SK-N-SH (cell line): ENCODE results near the gene TWF2. TPM values are rescaled to one million over a fixed set of nuclear protein-coding genes. Genes with fewer than 3 reads are reported as not detected.

Experiments
- CTCF ChIA-PET: fragments of 300-600, 350-600 bp; formaldehyde crosslinking; extraction: SDS; loops from one replicate; lab custom pipeline; 2021; lab: Yijun Ruan, JAX
- POLR2A ChIA-PET: fragments of 350-600 bp; sonication (Branson Sonifier 250); formaldehyde crosslinking; extraction: SDS; loops from one replicate; lab custom pipeline; 2020; ENCODE audit warnings: antibody characterized with exemption, inconsistent platforms; lab: Yijun Ruan, JAX
- DNase-seq: peaks from one replicate; pipeline ENCODE4 v3.0.0; 2012
- H2AFZ ChIP-seq: fragments of 200-600 bp; sonication (generic); 2 replicates; pipeline ENCODE4 v1.8.1; 2016; ENCODE audit warnings: antibody characterized with exemption, mild to moderate bottlenecking, low read depth
- H3F3A ChIP-seq: fragments of 200-600 bp; sonication (generic); replicated peaks from 2 replicates; pipeline ENCODE3; 2016; ENCODE audit warnings: antibody characterized with exemption, mild to moderate bottlenecking; ENCODE audit not compliant: insufficient read depth
- H3K27ac ChIP-seq, 2 experiments: fragments of 200-500 bp in 1 of 2; fragments of 200-600 bp in 1 of 2; sonication (Bioruptor generic) in 1 of 2; sonication (generic), shearing (Covaris generic) in 1 of 2; 2 replicates each; pipeline versions ENCODE4 v1.5.1 to v1.6.1; 2014 to 2016; ENCODE audit warnings: low read depth in 2 of 2, inconsistent platforms in 1 of 2, low read length in 1 of 2, mild to moderate bottlenecking in 1 of 2, mixed read lengths in 1 of 2
- H3K27me3 ChIP-seq: fragments of 200-600 bp; sonication (generic), shearing (Covaris generic); 2 replicates; pipeline ENCODE4 v1.6.1; 2016; ENCODE audit warnings: mixed run types; ENCODE audit not compliant: insufficient read depth
- H3K36me3 ChIP-seq, 2 experiments: fragments of 200-500 bp in 1 of 2; fragments of 200-600 bp in 1 of 2; sonication (Bioruptor generic) in 1 of 2; sonication (generic) in 1 of 2; replicated peaks in 1 of 2; 2 replicates each; pipeline versions ENCODE3 to v1.5.1; 2014 to 2016; ENCODE audit warnings: low read length in 1 of 2, mild to moderate bottlenecking in 1 of 2; ENCODE audit not compliant: insufficient read depth in 2 of 2, control insufficient read depth in 1 of 2
- H3K4me1 ChIP-seq, 2 experiments: fragments of 200-500 bp in 1 of 2; fragments of 200-600 bp in 1 of 2; sonication (Bioruptor generic) in 1 of 2; sonication (generic), shearing (Covaris generic) in 1 of 2; 2 replicates each; pipeline versions ENCODE4 v1.5.1 to v1.6.1; 2014 to 2016; ENCODE audit warnings: low read depth in 1 of 2, low read length in 1 of 2, mixed run types in 1 of 2; ENCODE audit not compliant: insufficient read depth in 2 of 2, control insufficient read depth in 1 of 2
- H3K4me2 ChIP-seq: fragments of 200-600 bp; sonication (generic), shearing (Covaris generic); 2 replicates; pipeline ENCODE4 v1.6.1; 2017; ENCODE audit warnings: mixed run types
- H3K4me3 ChIP-seq, 2 experiments: fragments of 200-500 bp in 1 of 2; fragments of 200-600 bp in 1 of 2; sonication (Bioruptor generic) in 1 of 2; sonication (generic), shearing (Covaris generic) in 1 of 2; 2 replicates each; pipeline versions ENCODE4 v1.5.1 to v1.8.1; 2014 to 2016; ENCODE audit warnings: low read depth in 2 of 2, inconsistent platforms in 1 of 2, low read length in 1 of 2, mild to moderate bottlenecking in 1 of 2, mixed read lengths in 1 of 2, moderate library complexity in 1 of 2
- H3K79me2 ChIP-seq: fragments of 200-600 bp; sonication (generic); 2 replicates; pipeline ENCODE4 v1.8.1; 2017; ENCODE audit warnings: mild to moderate bottlenecking; ENCODE audit not compliant: insufficient read depth
- H3K9ac ChIP-seq: fragments of 200-600 bp; sonication (generic); 2 replicates; pipeline ENCODE4 v1.6.1; 2017; ENCODE audit warnings: mixed run types
- H3K9me2 ChIP-seq: fragments of 200-600 bp; sonication (generic); 2 replicates; pipeline ENCODE4 v1.6.1; 2017; ENCODE audit warnings: mixed run types
- H3K9me3 ChIP-seq: fragments of 200-600 bp; sonication (generic); 2 replicates; pipeline ENCODE4 v1.6.1; 2017; ENCODE audit warnings: mixed run types, mild to moderate bottlenecking, moderate library complexity
- H4K20me1 ChIP-seq: fragments of 200-600 bp; sonication (generic); 2 replicates; pipeline ENCODE4 v1.6.1; 2017; ENCODE audit warnings: mild to moderate bottlenecking, mixed run types; ENCODE audit not compliant: insufficient read depth
- ELF1 ChIP-seq: IDR thresholded peaks from 2 replicates; pipeline ENCODE4 v1.4.0; 2012
- EP300 ChIP-seq, 2 experiments: IDR thresholded peaks; 2 replicates each; pipeline versions ENCODE4 v1.4.0 to v1.6.1; 2012; ENCODE audit warnings: borderline replicate concordance in 1 of 2, low read depth in 1 of 2, low read length in 1 of 2
- EZH2phosphoT487 ChIP-seq: fragments of 200-600 bp; sonication (generic); IDR thresholded peaks from 2 replicates; pipeline ENCODE4 v1.6.1; 2017; ENCODE audit warnings: low read depth, mixed run types, mild to moderate bottlenecking, antibody characterized with exemption, moderate library complexity, borderline replicate concordance
- FOSL2 ChIP-seq: IDR thresholded peaks from 2 replicates; pipeline ENCODE4 v1.4.0; 2012; ENCODE audit warnings: low read depth, mild to moderate bottlenecking, moderate library complexity, borderline replicate concordance
- FOXJ3 ChIP-seq: sonication (generic); formaldehyde crosslinking; IDR thresholded peaks from 2 replicates; pipeline ENCODE4 v1.5.1; 2020; ENCODE audit warnings: mild to moderate bottlenecking, missing genetic modification reagents
- GATA2 ChIP-seq: sonication (generic); formaldehyde crosslinking; IDR thresholded peaks from 2 replicates; pipeline ENCODE4 v1.5.0; 2020; ENCODE audit warnings: mild to moderate bottlenecking, missing genetic modification reagents
- JUND ChIP-seq: IDR thresholded peaks from 2 replicates; pipeline ENCODE4 v1.4.0; 2012
- MXI1 ChIP-seq: IDR thresholded peaks from 2 replicates; pipeline ENCODE4 v1.6.1; 2012; ENCODE audit warnings: mild to moderate bottlenecking, low read depth, low read length, improper control_type of control experiment
- RAD21 ChIP-seq: IDR thresholded peaks from 2 replicates; pipeline ENCODE4 v1.6.1; 2012; ENCODE audit warnings: mild to moderate bottlenecking, low read length
- RCOR1 ChIP-seq: fragments of 150-350 bp; IDR thresholded peaks from 2 replicates; pipeline ENCODE4 v1.6.1; 2017; ENCODE audit warnings: antibody characterized with exemption, low read length
- RXRA ChIP-seq: IDR thresholded peaks from 2 replicates; pipeline ENCODE4 v1.4.0; 2012; ENCODE audit warnings: low read depth, mild to moderate bottlenecking, borderline replicate concordance
- SIN3A ChIP-seq: IDR thresholded peaks from 2 replicates; pipeline ENCODE4 v1.6.1; 2012; ENCODE audit warnings: low read depth, mild to moderate bottlenecking, low read length, moderate library complexity, borderline replicate concordance
- TEAD4 ChIP-seq: IDR thresholded peaks from 2 replicates; pipeline ENCODE4 v1.4.0; 2012; ENCODE audit warnings: mild to moderate bottlenecking, borderline replicate concordance; ENCODE audit not compliant: insufficient read depth
- YY1 ChIP-seq: IDR thresholded peaks from 2 replicates; pipeline ENCODE4 v1.4.0; 2012; ENCODE audit warnings: low read depth, mild to moderate bottlenecking
- WGBS: methylation state at CpG from one replicate; pipeline ENCODE4 v1.1.6; 2017; ENCODE audit warnings: low lambda C conversion rate; 5-methylcytosine and 5-hydroxymethylcytosine counted together
- polyA plus RNA-seq, 3 experiments: library from polyadenylated mRNA; depleted of rRNA; stranded (reverse); fragments of >200 nt; gene quantifications; 2 replicates each; pipeline ENCODE4 v1.2.3, GENCODE V29; 2012
- TF ChIP-seq, protein P1 (sequence below): fragments of 200-600 bp; sonication (generic); IDR thresholded peaks from 2 replicates; pipeline ENCODE4 v1.6.1; 2017; ENCODE audit warnings: antibody characterized with exemption, mild to moderate bottlenecking, moderate library complexity

The TWF2 gene
- polyA plus RNA-seq, 1 of the 3 experiments (the other 2 are of a cell fraction) = 188 TPM

DNA sequence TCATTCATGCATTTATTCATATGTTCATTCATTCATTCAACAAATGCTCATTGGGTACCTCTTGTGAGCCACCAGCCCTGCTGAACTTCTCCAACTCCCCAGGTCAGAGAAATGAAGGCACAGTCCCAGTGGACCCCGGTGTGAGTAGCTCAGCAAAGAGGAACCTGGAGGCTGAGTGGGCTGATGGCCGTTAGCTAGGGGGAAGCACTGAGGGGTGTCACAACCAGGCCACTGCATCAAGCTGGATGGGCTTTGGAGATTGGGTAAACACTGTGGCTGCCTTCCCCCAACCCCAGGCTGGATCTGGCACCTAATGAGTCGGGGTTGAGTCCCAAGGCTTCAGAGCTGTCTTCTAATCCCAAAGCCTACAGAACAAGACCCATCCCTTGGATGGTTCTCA lies 53.1 kb downstream of the TWF2 start:
- peaks cover 4% of the 10 kb centered on the region for H3F3A ChIP-seq
- no peak overlapping the region for H2AFZ ChIP-seq
- H3K4me2 ChIP-seq = no peak overlapping the region
- no peak overlapping the region for H3K4me3 ChIP-seq
- TF ChIP-seq RAD21 (no peak), SIN3A (no peak), RCOR1 (no peak), GATA2 (CRISPR knock-in tag) (no peak), MXI1 (no peak), TEAD4 (no peak), FOXJ3 (CRISPR knock-in tag) (no peak)
- no peaks in the 10 kb centered on the region for H3K36me3 ChIP-seq
- no peaks in the 10 kb centered on the region for H3K9me2 ChIP-seq
- POLR2A ChIA-PET = no interaction called here
- WGBS = 66% methylated on average over 2 of the region's 3 CpGs
- H3K27ac ChIP-seq = no peak overlapping the region
- no peaks in the 10 kb centered on the region for H3K27me3 ChIP-seq
- H3K9me3 ChIP-seq = no peaks in the 10 kb centered on the region
- no peaks in the 10 kb centered on the region for H4K20me1 ChIP-seq
- no peak overlapping the region for H3K9ac ChIP-seq
- CTCF ChIA-PET = interaction anchor here (1.0 to 1.6 kb wide), 4 partner anchors 11 to 185 kb away, joined by 3 to 6 read pairs (median 4); partner anchors contain the start of gene DUSP7
- no peak for DNase-seq
- no peaks in the 10 kb centered on the region for H3K79me2 ChIP-seq
- H3K4me1 ChIP-seq = peaks cover 10 to 13% of the 10 kb centered on the region in 2 experiments; a peak in 3 of 4 replicates

DNA sequence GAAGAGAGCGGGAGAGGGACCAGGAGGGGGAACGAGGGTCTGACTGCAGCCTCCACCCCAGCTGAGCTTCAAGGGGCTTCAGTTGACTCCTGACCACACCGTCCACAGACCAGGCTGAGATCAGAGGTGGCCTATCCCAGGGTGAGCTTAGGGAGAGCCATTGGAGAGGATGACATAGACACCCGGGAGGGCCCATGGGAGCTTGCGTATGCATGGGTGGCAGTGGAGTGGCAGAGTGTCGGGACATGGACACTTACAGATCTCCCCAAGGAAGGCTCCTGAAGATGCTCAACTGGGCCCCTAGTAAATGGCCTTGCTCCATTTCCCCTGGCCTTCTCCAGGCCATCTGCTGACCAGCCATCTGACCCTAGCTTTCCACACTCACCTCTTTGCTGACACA lies 53.6 kb downstream of the TWF2 start:
- CTCF ChIA-PET = interaction anchor here (0.6 to 1.6 kb wide), 4 partner anchors 11 to 184 kb away, joined by 3 to 6 read pairs (median 4); partner anchors contain the start of gene DUSP7
- H3K4me3 ChIP-seq = no peak overlapping the region
- no peak overlapping the region for H3K9ac ChIP-seq
- 89% methylated on average over 6 of the region's 6 CpGs for WGBS
- H3F3A ChIP-seq = peaks cover under 1% of the 10 kb centered on the region
- H3K27me3 ChIP-seq = no peaks in the 10 kb centered on the region
- H2AFZ ChIP-seq = no peak overlapping the region
- H3K79me2 ChIP-seq = no peaks in the 10 kb centered on the region
- H3K36me3 ChIP-seq = no peaks in the 10 kb centered on the region
- H3K4me1 ChIP-seq = peaks cover 6 to 9% of the 10 kb centered on the region in 2 experiments; a peak in 3 of 4 replicates
- H3K4me2 ChIP-seq = no peak overlapping the region
- no peaks in the 10 kb centered on the region for H3K9me3 ChIP-seq
- TF ChIP-seq RXRA (no peak), FOSL2 (no peak), ELF1 (no peak), JUND (no peak), EZH2phosphoT487 (no peak), YY1 (no peak)
- TF ChIP-seq, all 33 proteins: peak for 0
- Histone ChIP-seq H3K27ac (no peak overlapping the region), H3K9me2 (no peaks in the 10 kb centered on the region), H4K20me1 (no peaks in the 10 kb centered on the region)
- POLR2A ChIA-PET = no interaction called here
- DNase-seq = no peak

DNA sequence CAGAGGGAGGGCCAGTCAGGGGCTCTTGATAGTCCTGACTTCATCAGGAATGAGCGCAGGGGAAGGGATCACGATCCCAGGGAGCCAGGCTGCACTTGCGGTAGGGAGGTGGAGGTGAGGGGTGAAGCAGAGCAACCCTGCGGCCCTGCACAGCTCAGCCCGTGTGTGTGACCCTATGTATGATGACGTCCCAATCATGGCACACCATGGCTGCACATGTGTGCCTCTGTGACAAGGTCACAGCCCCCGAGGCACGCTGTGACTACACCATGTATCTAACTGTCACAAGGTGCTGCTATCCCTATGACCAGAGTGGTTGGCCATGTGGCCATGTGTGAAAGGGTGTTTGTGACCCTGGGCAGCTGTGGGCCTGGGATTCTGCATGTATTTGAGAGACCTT lies 54.3 kb downstream of the TWF2 start:
- Histone ChIP-seq H3K27me3 (no peaks in the 10 kb centered on the region), H3K4me1 (peaks cover 0 to 3% of the 10 kb centered on the region in 2 experiments; a peak in 2 of 4 replicates), H3K9me2 (no peaks in the 10 kb centered on the region), H2AFZ (no peak overlapping the region), H4K20me1 (no peaks in the 10 kb centered on the region), H3K4me3 (no peak overlapping the region), H3K36me3 (no peaks in the 10 kb centered on the region), H3F3A (no peaks in the 10 kb centered on the region), H3K79me2 (no peaks in the 10 kb centered on the region), H3K9me3 (no peaks in the 10 kb centered on the region), H3K9ac (no peak overlapping the region), H3K4me2 (no peak overlapping the region), H3K27ac (no peak overlapping the region)
- TF ChIP-seq MXI1 (no peak), RXRA (no peak), EP300 (IDR thresholded peaks at IDR 0.05; ENCODE audit: borderline replicate concordance in 1 of 2, low read depth in 1 of 2, low read length in 1 of 2) (no peak), JUND (no peak)
- TF ChIP-seq, protein P1, sequence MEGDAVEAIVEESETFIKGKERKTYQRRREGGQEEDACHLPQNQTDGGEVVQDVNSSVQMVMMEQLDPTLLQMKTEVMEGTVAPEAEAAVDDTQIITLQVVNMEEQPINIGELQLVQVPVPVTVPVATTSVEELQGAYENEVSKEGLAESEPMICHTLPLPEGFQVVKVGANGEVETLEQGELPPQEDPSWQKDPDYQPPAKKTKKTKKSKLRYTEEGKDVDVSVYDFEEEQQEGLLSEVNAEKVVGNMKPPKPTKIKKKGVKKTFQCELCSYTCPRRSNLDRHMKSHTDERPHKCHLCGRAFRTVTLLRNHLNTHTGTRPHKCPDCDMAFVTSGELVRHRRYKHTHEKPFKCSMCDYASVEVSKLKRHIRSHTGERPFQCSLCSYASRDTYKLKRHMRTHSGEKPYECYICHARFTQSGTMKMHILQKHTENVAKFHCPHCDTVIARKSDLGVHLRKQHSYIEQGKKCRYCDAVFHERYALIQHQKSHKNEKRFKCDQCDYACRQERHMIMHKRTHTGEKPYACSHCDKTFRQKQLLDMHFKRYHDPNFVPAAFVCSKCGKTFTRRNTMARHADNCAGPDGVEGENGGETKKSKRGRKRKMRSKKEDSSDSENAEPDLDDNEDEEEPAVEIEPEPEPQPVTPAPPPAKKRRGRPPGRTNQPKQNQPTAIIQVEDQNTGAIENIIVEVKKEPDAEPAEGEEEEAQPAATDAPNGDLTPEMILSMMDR = no peak
- 71% methylated on average over 6 of the region's 8 CpGs for WGBS
- CTCF ChIA-PET = interaction anchor here (0.6 to 1.3 kb wide), 4 partner anchors 10 to 42 kb away, joined by 3 to 4 read pairs (median 3); no protein-coding TSS in a partner anchor
- no peak for DNase-seq
- POLR2A ChIA-PET = no interaction called here
